ENCODE measurements around the gene ALDH5A1. TPM values are rescaled to one million over a fixed set of nuclear protein-coding genes. Genes with fewer than 3 reads are reported as not detected.

Gene ALDH5A1
- total RNA-seq, 1 donor from 2014 or later: 6.6 TPM

GRCh38 chr6:24558516-24558915 is 63.7 kb downstream of the ALDH5A1 start:
- H3K4me1 Mint-ChIP-seq (ENCODE audit: unreplicated experiment): peaks cover 3% of the 10 kb centered on the region
- no peaks in the 10 kb centered on the region for H3K36me3 Mint-ChIP-seq (ENCODE audit: unreplicated experiment)
- no peaks in the 10 kb centered on the region for H3K9me3 Mint-ChIP-seq (ENCODE audit: unreplicated experiment)

GRCh38 chr6:24564081-24564480 is 69.3 kb downstream of the ALDH5A1 start:
- Mint-ChIP-seq H3K27me3 (ENCODE audit: unreplicated experiment) (peaks cover 15% of the 10 kb centered on the region), H3K27ac (ENCODE audit: unreplicated experiment) (no peak overlapping the region), H3K36me3 (ENCODE audit: unreplicated experiment) (no peaks in the 10 kb centered on the region), H3K9me3 (ENCODE audit: unreplicated experiment) (no peaks in the 10 kb centered on the region), H3K4me1 (ENCODE audit: unreplicated experiment) (no peaks in the 10 kb centered on the region), H3K4me3 (ENCODE audit: unreplicated experiment) (no peak overlapping the region)
- TF ChIP-seq CTCF (IDR thresholded peaks at IDR 0.05): no peak
- DNase-seq (ENCODE audit: extremely low spot score, unreplicated experiment): no peak

More at GRCh38 chr6:24558516-24558915, 63.7 kb downstream of the ALDH5A1 start:
- Mint-ChIP-seq H3K27me3 (ENCODE audit: unreplicated experiment) (peaks cover 13% of the 10 kb centered on the region), H3K27ac (ENCODE audit: unreplicated experiment) (no peak overlapping the region), H3K4me3 (ENCODE audit: unreplicated experiment) (no peak overlapping the region)
- TF ChIP-seq CTCF (IDR thresholded peaks at IDR 0.05): no peak
- DNase-seq (ENCODE audit: extremely low spot score, unreplicated experiment): no peak

GRCh38 chr6:24565196-24565595 is 70.4 kb downstream of the ALDH5A1 start:
- no peak for TF ChIP-seq CTCF (IDR thresholded peaks at IDR 0.05)
- H3K4me1 Mint-ChIP-seq (ENCODE audit: unreplicated experiment): no peaks in the 10 kb centered on the region
- no peak overlapping the region for H3K4me3 Mint-ChIP-seq (ENCODE audit: unreplicated experiment)

GRCh38 chr6:24566020-24566767 is 71.4 kb downstream of the ALDH5A1 start:
- Mint-ChIP-seq H3K27ac (ENCODE audit: unreplicated experiment) (no peak overlapping the region), H3K9me3 (ENCODE audit: unreplicated experiment) (no peaks in the 10 kb centered on the region), H3K27me3 (ENCODE audit: unreplicated experiment) (peaks cover 7% of the 10 kb centered on the region), H3K4me3 (ENCODE audit: unreplicated experiment) (no peak overlapping the region), H3K36me3 (ENCODE audit: unreplicated experiment) (no peaks in the 10 kb centered on the region), H3K4me1 (ENCODE audit: unreplicated experiment) (no peaks in the 10 kb centered on the region)
- TF ChIP-seq CTCF (IDR thresholded peaks at IDR 0.05): no peak
- DNase-seq (ENCODE audit: extremely low spot score, unreplicated experiment): no peak

More at GRCh38 chr6:24565196-24565595, 70.4 kb downstream of the ALDH5A1 start:
- DNase-seq (ENCODE audit: extremely low spot score, unreplicated experiment): no peak
- Mint-ChIP-seq H3K27me3 (ENCODE audit: unreplicated experiment) (peaks cover 14% of the 10 kb centered on the region), H3K9me3 (ENCODE audit: unreplicated experiment) (no peaks in the 10 kb centered on the region), H3K36me3 (ENCODE audit: unreplicated experiment) (no peaks in the 10 kb centered on the region), H3K27ac (ENCODE audit: unreplicated experiment) (no peak overlapping the region)

- Mint-ChIP-seq H3K36me3 (ENCODE audit: unreplicated experiment) (no peaks in the 10 kb centered on the region), H3K9me3 (ENCODE audit: unreplicated experiment) (no peaks in the 10 kb centered on the region), H3K4me3 (ENCODE audit: unreplicated experiment) (no peak overlapping the region)
These were observed 73.9 kb downstream of the ALDH5A1 start for GRCh38 chr6:24568683-24569082.

More at GRCh38 chr6:24568683-24569082, 73.9 kb downstream of the ALDH5A1 start:
- Mint-ChIP-seq H3K27ac (ENCODE audit: unreplicated experiment) (no peak overlapping the region), H3K4me1 (ENCODE audit: unreplicated experiment) (no peaks in the 10 kb centered on the region), H3K27me3 (ENCODE audit: unreplicated experiment) (peaks cover 10% of the 10 kb centered on the region)
- DNase-seq (ENCODE audit: extremely low spot score, unreplicated experiment): no peak
- TF ChIP-seq CTCF (IDR thresholded peaks at IDR 0.05): no peak
